Measurements from ENCODE around the gene STAT1. TPM values are rescaled to one million over a fixed set of nuclear protein-coding genes. Genes with fewer than 3 reads are reported as not detected.

The STAT1 gene
- polyA plus RNA-seq, 3 donors = 51.3 to 126 (median 110) TPM

DNA sequence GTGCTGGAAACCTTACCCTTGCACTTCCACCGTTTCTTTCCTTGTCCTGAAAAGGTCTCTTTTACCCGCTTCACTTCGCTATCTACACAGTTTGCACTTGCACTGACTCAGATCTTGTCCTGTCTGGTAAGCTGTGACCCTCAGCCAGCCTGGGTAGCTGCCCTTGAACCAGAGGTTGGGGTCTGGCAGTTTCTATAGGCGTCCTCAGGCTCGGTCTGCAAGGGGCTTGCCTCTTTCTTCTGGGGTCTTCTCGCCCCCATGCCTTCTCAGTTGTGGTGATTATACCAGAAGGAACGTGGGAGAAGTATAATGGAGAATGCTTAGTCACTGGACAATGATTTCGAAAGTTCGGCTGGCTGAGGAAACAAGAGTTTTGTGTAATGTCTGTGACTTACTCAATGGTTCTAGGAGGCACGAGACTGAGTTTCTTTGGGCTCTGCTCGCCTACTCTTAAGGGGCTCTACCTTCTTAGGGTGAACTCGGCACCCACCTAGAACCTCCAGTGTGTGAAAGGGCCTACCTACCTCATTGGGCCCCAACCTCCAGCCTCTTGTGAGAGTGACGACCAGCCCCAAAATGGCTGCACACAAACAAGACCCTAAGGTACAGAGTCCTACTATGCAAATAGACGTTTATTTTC, 6.9 kb upstream of the STAT1 start:
- peak; percentile 86 to 96 (median 94) for DNase-seq
- intact Hi-C loops (cut with micrococcal nuclease) = loop anchor here in 1 of 2 donors (5.0 kb wide), 1 partner anchor 139 kb away; the partner anchor contains the start of gene GLS
- Histone ChIP-seq H3K9ac (ENCODE audit: insufficient read depth, low read length, poor library complexity, severe bottlenecking) (peak overlapping the region; percentile 95), H3K4me1 (ENCODE audit: control insufficient read depth in 1 of 2, insufficient read depth in 2 of 2, low read length in 2 of 2) (peaks cover 29 to 44% of the 10 kb centered on the region in 2 donors), H3K79me2 (ENCODE audit: insufficient read depth, low read length) (no peaks in the 10 kb centered on the region), H4K20me1 (ENCODE audit: insufficient read depth, low read length) (no peaks in the 10 kb centered on the region), H3K4me3 (replicated peaks in 1 of 3; ENCODE audit: low read depth in 2 of 3, low read length in 3 of 3) (peak overlapping the region; percentile 58 to 94 (median 87)), H3K27me3 (ENCODE audit: control insufficient read depth in 2 of 2, insufficient read depth in 2 of 2, low read length in 2 of 2) (no peaks in the 10 kb centered on the region), H2AFZ (ENCODE audit: insufficient read depth, low read depth, low read length, poor library complexity, severe bottlenecking) (peak overlapping the region; percentile 82), H3K4me2 (replicated peaks; ENCODE audit: extremely low read depth, low read length, poor library complexity, severe bottlenecking) (peak overlapping the region; percentile 72), H3K9me3 (replicated peaks in 1 of 2; ENCODE audit: control insufficient read depth in 1 of 2, insufficient read depth in 1 of 2, low read length in 2 of 2) (no peaks in the 10 kb centered on the region), H3K27ac (ENCODE audit: low read depth in 1 of 2, low read length in 2 of 2) (peak overlapping the region; percentile 87 to 99), H3K36me3 (replicated peaks in 1 of 2; ENCODE audit: control insufficient read depth in 1 of 2, insufficient read depth in 2 of 2, low read length in 2 of 2) (no peaks in the 10 kb centered on the region)
- H3K9me3 Mint-ChIP-seq = peaks cover 0 to 2% (median 0%) of the 10 kb centered on the region in 7 donors
- peaks cover 0 to 3% of the 10 kb centered on the region in 2 donors for H3K36me3 Mint-ChIP-seq
- TF ChIP-seq, protein P1, sequence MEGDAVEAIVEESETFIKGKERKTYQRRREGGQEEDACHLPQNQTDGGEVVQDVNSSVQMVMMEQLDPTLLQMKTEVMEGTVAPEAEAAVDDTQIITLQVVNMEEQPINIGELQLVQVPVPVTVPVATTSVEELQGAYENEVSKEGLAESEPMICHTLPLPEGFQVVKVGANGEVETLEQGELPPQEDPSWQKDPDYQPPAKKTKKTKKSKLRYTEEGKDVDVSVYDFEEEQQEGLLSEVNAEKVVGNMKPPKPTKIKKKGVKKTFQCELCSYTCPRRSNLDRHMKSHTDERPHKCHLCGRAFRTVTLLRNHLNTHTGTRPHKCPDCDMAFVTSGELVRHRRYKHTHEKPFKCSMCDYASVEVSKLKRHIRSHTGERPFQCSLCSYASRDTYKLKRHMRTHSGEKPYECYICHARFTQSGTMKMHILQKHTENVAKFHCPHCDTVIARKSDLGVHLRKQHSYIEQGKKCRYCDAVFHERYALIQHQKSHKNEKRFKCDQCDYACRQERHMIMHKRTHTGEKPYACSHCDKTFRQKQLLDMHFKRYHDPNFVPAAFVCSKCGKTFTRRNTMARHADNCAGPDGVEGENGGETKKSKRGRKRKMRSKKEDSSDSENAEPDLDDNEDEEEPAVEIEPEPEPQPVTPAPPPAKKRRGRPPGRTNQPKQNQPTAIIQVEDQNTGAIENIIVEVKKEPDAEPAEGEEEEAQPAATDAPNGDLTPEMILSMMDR (IDR thresholded peaks at IDR 0.05) = no peak
- H3K4me1 Mint-ChIP-seq = peaks cover 15% of the 10 kb centered on the region
- H3K27ac Mint-ChIP-seq = no peak overlapping the region
- peaks cover 0 to 1% (median 0%) of the 10 kb centered on the region in 3 donors for H3K27me3 Mint-ChIP-seq (ENCODE audit: low read depth in 3 of 3)
- 3% methylated on average over 9 of the region's 14 CpGs for WGBS (ENCODE audit: insufficient coverage)
- no peak overlapping the region for H3K4me3 Mint-ChIP-seq

DNA sequence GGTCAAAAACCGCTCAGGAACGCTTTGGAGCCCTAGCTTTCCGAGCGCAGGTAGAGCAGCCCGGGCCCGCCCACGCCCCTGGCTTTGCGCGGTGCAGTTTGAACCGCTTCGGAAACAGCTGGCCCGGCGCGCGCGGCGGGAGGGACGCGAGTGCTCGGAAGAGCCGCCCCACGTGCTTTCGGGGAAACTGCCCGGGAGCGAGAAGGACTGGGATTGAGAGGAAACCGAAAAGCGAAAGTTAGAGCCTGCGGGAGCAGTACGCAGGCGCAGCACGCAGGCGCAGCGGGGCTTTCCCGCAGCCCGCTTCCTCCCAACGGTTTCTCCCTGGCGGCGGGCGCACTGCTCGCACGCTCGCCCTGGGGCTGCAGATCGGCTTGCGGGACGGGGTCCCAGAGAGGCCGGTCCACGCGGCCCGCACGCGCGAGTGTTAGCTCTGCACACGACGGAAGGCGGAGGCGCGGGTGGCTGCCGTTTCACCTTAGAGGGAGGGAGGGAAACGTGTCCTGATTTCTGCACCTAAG, 6.3 kb upstream of the STAT1 start:
- H3K27me3 ChIP-seq (ENCODE audit: control insufficient read depth in 2 of 2, insufficient read depth in 2 of 2, low read length in 2 of 2) = no peaks in the 10 kb centered on the region
- H3K4me3 ChIP-seq (replicated peaks in 1 of 3; ENCODE audit: low read depth in 2 of 3, low read length in 3 of 3) = peak overlapping the region; percentile 58 to 94 (median 87)
- peak overlapping the region; percentile 72 for H3K4me2 ChIP-seq (replicated peaks; ENCODE audit: extremely low read depth, low read length, poor library complexity, severe bottlenecking)
- DNase-seq = peak; percentile 97 to 98 (median 98)
- TF ChIP-seq, protein P1 (IDR thresholded peaks at IDR 0.05) = no peak
- no peaks in the 10 kb centered on the region for H3K79me2 ChIP-seq (ENCODE audit: insufficient read depth, low read length)
- no peak overlapping the region for H3K27ac Mint-ChIP-seq
- peaks cover 0 to 4% (median 0%) of the 10 kb centered on the region in 7 donors for H3K9me3 Mint-ChIP-seq
- H3K36me3 Mint-ChIP-seq = peaks cover 0 to 2% of the 10 kb centered on the region in 2 donors
- H3K27me3 Mint-ChIP-seq (ENCODE audit: low read depth in 3 of 3) = peaks cover 0 to 2% (median 0%) of the 10 kb centered on the region in 3 donors
- H4K20me1 ChIP-seq (ENCODE audit: insufficient read depth, low read length) = no peaks in the 10 kb centered on the region
- WGBS (ENCODE audit: insufficient coverage) = under 1% methylated on average over 51 of the region's 59 CpGs
- intact Hi-C loops (cut with micrococcal nuclease) = loop anchor here in 1 of 2 donors (5.0 kb wide), 1 partner anchor 138 kb away; the partner anchor contains the start of gene GLS
- no peaks in the 10 kb centered on the region for H3K9me3 ChIP-seq (replicated peaks in 1 of 2; ENCODE audit: control insufficient read depth in 1 of 2, insufficient read depth in 1 of 2, low read length in 2 of 2)
- H2AFZ ChIP-seq (ENCODE audit: insufficient read depth, low read depth, low read length, poor library complexity, severe bottlenecking) = peak overlapping the region; percentile 82
- no peak overlapping the region for H3K4me3 Mint-ChIP-seq
- H3K4me1 ChIP-seq (ENCODE audit: control insufficient read depth in 1 of 2, insufficient read depth in 2 of 2, low read length in 2 of 2) = peaks cover 26 to 41% of the 10 kb centered on the region in 2 donors
- no peaks in the 10 kb centered on the region for H3K36me3 ChIP-seq (replicated peaks in 1 of 2; ENCODE audit: control insufficient read depth in 1 of 2, insufficient read depth in 2 of 2, low read length in 2 of 2)
- H3K27ac ChIP-seq (ENCODE audit: low read depth in 1 of 2, low read length in 2 of 2) = peak overlapping the region; percentile 87 to 99
- H3K9ac ChIP-seq (ENCODE audit: insufficient read depth, low read length, poor library complexity, severe bottlenecking) = peak overlapping the region; percentile 95
- peaks cover 10% of the 10 kb centered on the region for H3K4me1 Mint-ChIP-seq

All from CD14-positive monocyte (primary cell).